Smooth muscle cell (in vitro differentiated cells): ENCODE results near the gene HLA-DQB2. TPM values are rescaled to one million over a fixed set of nuclear protein-coding genes. Genes with fewer than 3 reads are reported as not detected.

Experiments
- DNase-seq: peaks from one replicate; lab custom pipeline; 2025; ENCODE audit not compliant: unreplicated experiment; lab: John Stamatoyannopoulos, UW
- H2AFZ ChIP-seq: fragments of 200-600 bp; sonication (generic); 2 replicates; pipeline ENCODE4 v1.6.0; 2016; ENCODE audit warnings: antibody characterized with exemption, low read depth, mild to moderate bottlenecking
- H3F3A ChIP-seq: fragments of 200-600 bp; sonication (generic); 2 replicates; pipeline ENCODE4 v1.6.0; 2017; ENCODE audit warnings: antibody characterized with exemption, low read depth
- H3K27ac ChIP-seq: fragments of 200-600 bp; sonication (generic); 2 replicates; pipeline ENCODE4 v1.5.1; 2016; ENCODE audit warnings: low read depth, mild to moderate bottlenecking
- H3K27me3 ChIP-seq: fragments of 200-600 bp; sonication (generic); 2 replicates; pipeline ENCODE4 v1.6.1; 2016; ENCODE audit warnings: low read depth, mild to moderate bottlenecking
- H3K36me3 ChIP-seq: fragments of 200-600 bp; sonication (generic); 2 replicates; pipeline ENCODE4 v1.5.1; 2016; ENCODE audit warnings: low read depth
- H3K4me1 ChIP-seq: fragments of 200-600 bp; sonication (generic); 2 replicates; pipeline ENCODE4 v1.5.1; 2016; ENCODE audit warnings: low read depth
- H3K4me2 ChIP-seq: fragments of 200-600 bp; sonication (generic); 2 replicates; pipeline ENCODE4 v1.6.0; 2016; ENCODE audit warnings: mild to moderate bottlenecking
- H3K4me3 ChIP-seq: fragments of 200-600 bp; sonication (generic); 2 replicates; pipeline ENCODE4 v1.5.1; 2016; ENCODE audit warnings: mild to moderate bottlenecking
- H3K79me2 ChIP-seq: fragments of 200-600 bp; sonication (generic); 2 replicates; pipeline ENCODE4 v1.6.0; 2016; ENCODE audit warnings: low read depth, mild to moderate bottlenecking
- H3K9ac ChIP-seq: fragments of 200-600 bp; sonication (generic); 2 replicates; pipeline ENCODE4 v1.6.0; 2016; ENCODE audit warnings: low read depth
- H3K9me3 ChIP-seq: fragments of 200-600 bp; sonication (generic); replicated peaks from 2 replicates; pipeline ENCODE4 v1.5.1; 2016; ENCODE audit warnings: low read depth
- H4K20me1 ChIP-seq: fragments of 200-600 bp; sonication (generic); 2 replicates; pipeline ENCODE4 v1.6.0; 2016; ENCODE audit warnings: low read depth
- WGBS: methylation state at CpG from one replicate; pipeline ENCODE4 v1.1.7; 2016; ENCODE audit warnings: low lambda C conversion rate; 5-methylcytosine and 5-hydroxymethylcytosine counted together
- polyA plus RNA-seq: library from polyadenylated mRNA; unstranded; fragments of >200 nt; fragmentation: Nextera tagmentation; extraction: Ambion mirVana; gene quantifications from 2 replicates; pipeline ENCODE4 v1.2.1, GENCODE V29; 2016
- total RNA-seq: library from RNA; depleted of rRNA; stranded (reverse); fragments of >200 nt; gene quantifications from 2 replicates; pipeline ENCODE4 v1.2.3, GENCODE V29; 2014
- TF ChIP-seq, protein P1 (sequence below): fragments of 200-600 bp; sonication (generic); IDR thresholded peaks from 2 replicates; pipeline ENCODE4 v1.5.1; 2017; ENCODE audit warnings: borderline replicate concordance, mild to moderate bottlenecking, antibody characterized with exemption; ENCODE audit not compliant: insufficient read depth, poor library complexity, severe bottlenecking

The HLA-DQB2 gene
- total and polyA plus RNA-seq, 2 experiments from 2014 or later, result not detected

DNA sequence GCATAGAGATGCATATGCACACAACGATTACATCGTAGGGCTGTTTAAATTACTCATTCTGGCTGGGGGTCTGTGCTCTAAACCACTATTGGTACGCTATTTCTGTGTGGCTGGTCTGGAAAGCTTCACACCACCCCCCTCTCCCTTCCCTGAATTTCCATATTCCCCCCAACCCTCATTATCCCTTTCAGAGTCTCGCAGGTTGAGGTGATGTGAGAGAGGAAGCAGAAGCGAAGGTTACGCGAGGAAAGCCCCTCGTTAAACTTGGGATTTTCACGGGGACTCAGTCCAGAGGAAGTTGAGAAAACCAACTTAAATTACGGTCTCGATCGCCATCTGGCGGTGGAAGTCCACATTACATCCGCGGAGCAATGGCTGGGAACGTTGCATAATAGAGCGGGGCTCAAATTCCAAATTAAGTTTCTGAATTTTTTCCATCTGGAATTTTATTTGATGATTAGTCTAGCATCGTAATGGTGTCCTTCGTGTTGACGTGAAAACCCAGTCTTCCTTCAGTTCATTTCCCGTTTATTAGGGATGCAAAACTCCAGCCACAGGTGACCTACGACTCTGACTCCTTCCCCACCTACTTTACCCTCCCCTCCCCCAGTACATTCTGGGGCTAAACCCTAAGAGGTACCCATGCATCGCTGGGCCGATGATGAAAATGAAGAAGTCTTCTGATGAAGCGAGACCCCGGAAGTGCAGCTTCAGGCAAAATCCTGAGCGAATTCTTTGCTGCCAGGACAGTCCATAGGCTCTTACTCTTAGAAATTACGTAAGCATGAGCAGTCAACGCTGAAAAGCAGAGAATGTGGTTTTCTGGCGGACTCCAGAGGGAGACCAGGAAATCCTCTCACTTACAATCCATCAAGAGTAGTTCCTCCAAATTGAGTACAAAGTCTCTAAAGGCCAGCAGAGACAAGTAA is 33.8 kb upstream of the HLA-DQB2 start:
- Histone ChIP-seq H3K36me3 (no peaks in the 10 kb centered on the region), H3F3A (no peaks in the 10 kb centered on the region), H4K20me1 (no peaks in the 10 kb centered on the region), H2AFZ (peak overlapping the region; percentile 82), H3K27me3 (peaks cover 18% of the 10 kb centered on the region), H3K79me2 (no peaks in the 10 kb centered on the region), H3K9me3 (no peaks in the 10 kb centered on the region), H3K9ac (peak overlapping the region; percentile 25), H3K27ac (no peak overlapping the region), H3K4me3 (peak overlapping the region; percentile 36), H3K4me1 (peaks cover 3% of the 10 kb centered on the region), H3K4me2 (peak overlapping the region; percentile 83)
- TF ChIP-seq, protein P1, sequence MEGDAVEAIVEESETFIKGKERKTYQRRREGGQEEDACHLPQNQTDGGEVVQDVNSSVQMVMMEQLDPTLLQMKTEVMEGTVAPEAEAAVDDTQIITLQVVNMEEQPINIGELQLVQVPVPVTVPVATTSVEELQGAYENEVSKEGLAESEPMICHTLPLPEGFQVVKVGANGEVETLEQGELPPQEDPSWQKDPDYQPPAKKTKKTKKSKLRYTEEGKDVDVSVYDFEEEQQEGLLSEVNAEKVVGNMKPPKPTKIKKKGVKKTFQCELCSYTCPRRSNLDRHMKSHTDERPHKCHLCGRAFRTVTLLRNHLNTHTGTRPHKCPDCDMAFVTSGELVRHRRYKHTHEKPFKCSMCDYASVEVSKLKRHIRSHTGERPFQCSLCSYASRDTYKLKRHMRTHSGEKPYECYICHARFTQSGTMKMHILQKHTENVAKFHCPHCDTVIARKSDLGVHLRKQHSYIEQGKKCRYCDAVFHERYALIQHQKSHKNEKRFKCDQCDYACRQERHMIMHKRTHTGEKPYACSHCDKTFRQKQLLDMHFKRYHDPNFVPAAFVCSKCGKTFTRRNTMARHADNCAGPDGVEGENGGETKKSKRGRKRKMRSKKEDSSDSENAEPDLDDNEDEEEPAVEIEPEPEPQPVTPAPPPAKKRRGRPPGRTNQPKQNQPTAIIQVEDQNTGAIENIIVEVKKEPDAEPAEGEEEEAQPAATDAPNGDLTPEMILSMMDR, result peak; percentile 90
- peak; percentile 50 for DNase-seq
- WGBS, result 16% methylated on average over 30 of the region's 30 CpGs

DNA sequence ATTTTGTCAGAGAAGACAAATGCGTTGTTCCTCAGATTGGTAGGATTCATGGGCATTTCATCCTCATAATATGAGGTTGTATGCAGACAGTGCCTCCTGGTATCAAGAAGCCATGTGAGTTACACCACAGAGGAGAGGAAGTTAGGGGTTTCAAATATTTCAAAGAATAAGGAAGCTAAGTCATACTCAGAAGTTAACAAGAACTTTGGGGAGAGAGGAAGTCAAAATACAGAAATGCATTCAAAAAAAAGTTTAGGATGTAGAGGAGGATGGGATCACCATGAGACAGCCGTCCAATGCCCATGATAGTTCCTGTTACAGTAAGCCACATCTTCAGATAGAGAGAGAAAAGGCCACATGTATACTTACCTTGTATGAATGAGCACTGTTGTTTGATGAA is 31.2 kb upstream of the HLA-DQB2 start:
- TF ChIP-seq, protein P1, result no peak
- Histone ChIP-seq H4K20me1 (no peaks in the 10 kb centered on the region), H3K9me3 (no peaks in the 10 kb centered on the region), H3K36me3 (no peaks in the 10 kb centered on the region), H3K79me2 (no peaks in the 10 kb centered on the region), H3K4me2 (no peak overlapping the region), H3K27ac (no peak overlapping the region), H2AFZ (no peak overlapping the region), H3F3A (no peaks in the 10 kb centered on the region), H3K27me3 (peaks cover 4% of the 10 kb centered on the region), H3K4me1 (peaks cover 3% of the 10 kb centered on the region), H3K9ac (no peak overlapping the region), H3K4me3 (no peak overlapping the region)
- 92% methylated on average over 2 of the region's 2 CpGs for WGBS
- no peak for DNase-seq

DNA sequence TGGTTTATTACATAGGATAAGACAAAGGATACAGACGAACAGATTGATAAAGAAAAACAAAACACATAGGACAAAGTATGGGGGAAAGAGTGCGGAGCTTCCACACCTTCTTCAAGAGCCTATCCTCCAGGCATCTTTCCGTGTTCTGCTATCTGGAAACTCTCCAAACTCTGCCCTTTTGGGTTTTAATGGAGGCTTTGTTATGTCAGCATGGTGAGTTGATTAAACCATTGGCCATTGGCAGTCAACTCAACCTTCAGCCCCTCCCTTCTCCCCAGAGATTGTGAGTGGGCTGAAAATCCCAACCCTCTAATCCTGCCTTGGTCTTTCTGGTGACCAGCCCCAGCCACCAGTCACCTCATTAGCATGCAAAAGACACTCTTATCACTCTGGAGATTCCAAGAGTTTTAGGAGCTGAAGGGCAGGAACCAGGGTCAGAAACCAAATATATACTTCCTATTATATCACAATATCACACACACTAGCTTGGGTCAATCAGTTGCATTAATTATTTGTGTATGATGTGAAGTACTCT is 29.6 kb upstream of the HLA-DQB2 start:
- whole genome bisulfite sequencing, result 52% methylated on average over 3 of the region's 3 CpGs
- H3K9ac ChIP-seq, result no peak overlapping the region
- no peak overlapping the region for H3K4me3 ChIP-seq
- H3K27ac ChIP-seq, result no peak overlapping the region
- H2AFZ ChIP-seq, result no peak overlapping the region
- no peaks in the 10 kb centered on the region for H3K79me2 ChIP-seq
- no peaks in the 10 kb centered on the region for H4K20me1 ChIP-seq
- peaks cover 4% of the 10 kb centered on the region for H3K27me3 ChIP-seq
- no peaks in the 10 kb centered on the region for H3K9me3 ChIP-seq
- TF ChIP-seq, protein P1, result no peak
- H3K36me3 ChIP-seq, result no peaks in the 10 kb centered on the region
- H3F3A ChIP-seq, result no peaks in the 10 kb centered on the region
- peaks cover 3% of the 10 kb centered on the region for H3K4me1 ChIP-seq
- DNase-seq, result no peak
- no peak overlapping the region for H3K4me2 ChIP-seq
